ENCODE measurements around the gene WNK2. TPM values are rescaled to one million over a fixed set of nuclear protein-coding genes. Genes with fewer than 3 reads are reported as not detected.

Gene WNK2
- total and polyA plus RNA-seq, 2 of the 4 experiments (the other 2 are of a cell fraction): not detected

DNA sequence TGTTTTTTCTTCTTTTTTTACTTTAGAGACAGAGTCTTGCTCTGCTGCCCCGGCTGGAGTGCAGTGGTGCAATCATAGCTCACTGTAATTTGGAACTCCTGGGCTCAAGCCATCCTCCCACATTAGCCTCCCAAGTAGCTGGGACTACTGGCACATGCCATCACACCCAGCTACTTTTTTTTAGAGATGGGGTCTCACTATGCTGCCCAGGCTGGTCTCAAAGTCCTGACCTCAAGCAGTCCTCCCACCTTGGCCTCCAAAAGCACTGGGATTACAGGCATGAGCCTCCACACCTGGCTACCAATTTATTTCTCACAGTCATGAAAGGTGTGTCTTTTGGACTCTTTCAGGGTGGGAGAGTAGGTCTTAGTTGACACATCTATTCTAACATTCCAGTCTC is 184.5 kb downstream of the WNK2 start:
- no TSS peak for BruUV-seq (replicated peaks)

More for the DNA sequence above, 184.5 kb downstream of the WNK2 start:
- H3K27ac ChIP-seq (ENCODE audit: insufficient read depth, low read length): no peak overlapping the region
- intact Hi-C loops (cut with micrococcal nuclease): no loop called here
- no peak overlapping the region for H3K56ac ChIP-seq (ENCODE audit: extremely low read depth, insufficient read depth, low read length)
- no peak overlapping the region for H2AFZ ChIP-seq (replicated peaks; ENCODE audit: low read length, poor library complexity)
- no peak for ATAC-seq (ENCODE audit: low read depth)
- no peak overlapping the region for H3K9ac ChIP-seq (ENCODE audit: low read depth, low read length)
- ChIA-PET CTCF (interaction anchor here (0.8 kb wide), 1 partner anchor 12 kb away, joined by 4 read pairs; no protein-coding TSS in a partner anchor), POLR2A (ENCODE audit: unreplicated experiment) (no interaction called here)
- H3K18ac ChIP-seq (ENCODE audit: low read depth, low read length): no peak overlapping the region
- H2AK5ac ChIP-seq (ENCODE audit: low read depth, low read length): no peak overlapping the region
- no peak for DNase-seq
- no peak overlapping the region for H3K14ac ChIP-seq (replicated peaks; ENCODE audit: low read depth, low read length)
- H3K79me1 ChIP-seq (ENCODE audit: low read depth in 1 of 2, low read length in 2 of 2): no peaks in the 10 kb centered on the region
- 20% methylated on average over 1 of the region's 1 CpG; no CpG with 5 or more reads in 1 of the 2 experiments for WGBS, 2 experiments (ENCODE audit: extremely low coverage in 2 of 2, insufficient read length in 1 of 2)
- H3K4me1 ChIP-seq (ENCODE audit: control insufficient read depth, insufficient read depth, low read length): no peaks in the 10 kb centered on the region
- H3K9me3 ChIP-seq (ENCODE audit: control insufficient read depth, insufficient read depth, low read length): no peaks in the 10 kb centered on the region
- H3K27me3 ChIP-seq (ENCODE audit: control insufficient read depth, insufficient read depth, low read length): no peaks in the 10 kb centered on the region; the same call in 1 of the 2 replicates
- dilution Hi-C loops (cut with HindIII; ENCODE audit: low sequenced_read_pairs, unreplicated experiment): no loop called here
- H3K4me3 ChIP-seq (ENCODE audit: insufficient read depth, low read depth, low read length): no peak overlapping the region
- H3K4ac ChIP-seq (ENCODE audit: low read depth, low read length): no peak overlapping the region
- H4K8ac ChIP-seq (ENCODE audit: low read depth in 2 of 2, low read length in 2 of 2): no peak overlapping the region
- no peak overlapping the region for H4K5ac ChIP-seq (ENCODE audit: low read depth, low read length)
- TF ChIP-seq RCOR1 (IDR thresholded peaks at IDR 0.05; ENCODE audit: insufficient replicate concordance, low read length): no peak
- TF ChIP-seq, protein P1, sequence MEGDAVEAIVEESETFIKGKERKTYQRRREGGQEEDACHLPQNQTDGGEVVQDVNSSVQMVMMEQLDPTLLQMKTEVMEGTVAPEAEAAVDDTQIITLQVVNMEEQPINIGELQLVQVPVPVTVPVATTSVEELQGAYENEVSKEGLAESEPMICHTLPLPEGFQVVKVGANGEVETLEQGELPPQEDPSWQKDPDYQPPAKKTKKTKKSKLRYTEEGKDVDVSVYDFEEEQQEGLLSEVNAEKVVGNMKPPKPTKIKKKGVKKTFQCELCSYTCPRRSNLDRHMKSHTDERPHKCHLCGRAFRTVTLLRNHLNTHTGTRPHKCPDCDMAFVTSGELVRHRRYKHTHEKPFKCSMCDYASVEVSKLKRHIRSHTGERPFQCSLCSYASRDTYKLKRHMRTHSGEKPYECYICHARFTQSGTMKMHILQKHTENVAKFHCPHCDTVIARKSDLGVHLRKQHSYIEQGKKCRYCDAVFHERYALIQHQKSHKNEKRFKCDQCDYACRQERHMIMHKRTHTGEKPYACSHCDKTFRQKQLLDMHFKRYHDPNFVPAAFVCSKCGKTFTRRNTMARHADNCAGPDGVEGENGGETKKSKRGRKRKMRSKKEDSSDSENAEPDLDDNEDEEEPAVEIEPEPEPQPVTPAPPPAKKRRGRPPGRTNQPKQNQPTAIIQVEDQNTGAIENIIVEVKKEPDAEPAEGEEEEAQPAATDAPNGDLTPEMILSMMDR (conservative IDR thresholded peaks at IDR 0.05; ENCODE audit: low read depth, low read length): no peak
- TF ChIP-seq NFE2L2 (IDR thresholded peaks at IDR 0.05; ENCODE audit: low read depth, low read length): no peak
- no peak for TF ChIP-seq MAFK (IDR thresholded peaks at IDR 0.05; ENCODE audit: low read depth, low read length)
- TF ChIP-seq MAZ (IDR thresholded peaks at IDR 0.05; ENCODE audit: borderline replicate concordance, low read depth, low read length): no peak
- no peak for TF ChIP-seq FOS (IDR thresholded peaks at IDR 0.05; ENCODE audit: low read depth, low read length)
- no peak for TF ChIP-seq CEBPB (IDR thresholded peaks at IDR 0.05; ENCODE audit: low read depth, low read length)
- TF ChIP-seq RAD21 (IDR thresholded peaks at IDR 0.05; ENCODE audit: low read length): no peak
- TF ChIP-seq RFX5 (IDR thresholded peaks at IDR 0.05; ENCODE audit: low read depth, low read length): no peak
- TF ChIP-seq SMC3 (IDR thresholded peaks at IDR 0.05; ENCODE audit: low read depth, low read length): no peak
- no peak for TF ChIP-seq MXI1 (IDR thresholded peaks at IDR 0.05; ENCODE audit: borderline replicate concordance, low read depth, low read length)
- no peak for TF ChIP-seq USF2 (IDR thresholded peaks at IDR 0.05; ENCODE audit: low read depth, low read length)
- H3K9me1 ChIP-seq (ENCODE audit: insufficient read depth, low read length): no peaks in the 10 kb centered on the region
- in situ Hi-C loops (cut with MboI; ENCODE audit: low sequenced_read_pairs): no loop called here
- no peaks in the 10 kb centered on the region for H3K36me3 ChIP-seq (ENCODE audit: control insufficient read depth, insufficient read depth, low read length)
- no peak overlapping the region for H2BK120ac ChIP-seq (ENCODE audit: low read depth, low read length)
- H2BK15ac ChIP-seq (ENCODE audit: low read depth, low read length): no peak overlapping the region
- no peak overlapping the region for H3K4me2 ChIP-seq (ENCODE audit: low read depth, low read length)
- no peak overlapping the region for H2AK9ac ChIP-seq (replicated peaks; ENCODE audit: low read depth, low read length, poor library complexity)
- no peak overlapping the region for H2BK5ac ChIP-seq (ENCODE audit: low read depth, low read length, poor library complexity, severe bottlenecking)
- H3K23ac ChIP-seq (ENCODE audit: low read depth, low read length): no peak overlapping the region
- H4K91ac ChIP-seq (ENCODE audit: insufficient read depth, low read depth, low read length): no peak overlapping the region
- no peak overlapping the region for H2BK20ac ChIP-seq (ENCODE audit: low read depth, low read length)
- no peaks in the 10 kb centered on the region for H4K20me1 ChIP-seq (ENCODE audit: insufficient read depth, low read length)

Data from IMR-90 (cell line).